M059J (cell line): Measurements from ENCODE around the gene NBPF9. TPM values are rescaled to one million over a fixed set of nuclear protein-coding genes. Genes with fewer than 3 reads are reported as not detected.
"Not testable (repeated sequence)": the region's sequence is repeated elsewhere in the genome, so short reads cannot be mapped to it uniquely, and the experiment has no call there.

Source experiments
- DNase-seq: peaks from one replicate; pipeline ENCODE4 v3.0.0-alpha.2; 2012; ENCODE audit warnings: low read depth
- total RNA-seq: library from RNA; depleted of rRNA; stranded (reverse); fragments of >200 nt; shearing (Covaris generic); gene quantifications from 2 replicates; pipeline ENCODE4 v1.2.3, GENCODE V29; 2014; rRNA removed

The NBPF9 gene, protein sequence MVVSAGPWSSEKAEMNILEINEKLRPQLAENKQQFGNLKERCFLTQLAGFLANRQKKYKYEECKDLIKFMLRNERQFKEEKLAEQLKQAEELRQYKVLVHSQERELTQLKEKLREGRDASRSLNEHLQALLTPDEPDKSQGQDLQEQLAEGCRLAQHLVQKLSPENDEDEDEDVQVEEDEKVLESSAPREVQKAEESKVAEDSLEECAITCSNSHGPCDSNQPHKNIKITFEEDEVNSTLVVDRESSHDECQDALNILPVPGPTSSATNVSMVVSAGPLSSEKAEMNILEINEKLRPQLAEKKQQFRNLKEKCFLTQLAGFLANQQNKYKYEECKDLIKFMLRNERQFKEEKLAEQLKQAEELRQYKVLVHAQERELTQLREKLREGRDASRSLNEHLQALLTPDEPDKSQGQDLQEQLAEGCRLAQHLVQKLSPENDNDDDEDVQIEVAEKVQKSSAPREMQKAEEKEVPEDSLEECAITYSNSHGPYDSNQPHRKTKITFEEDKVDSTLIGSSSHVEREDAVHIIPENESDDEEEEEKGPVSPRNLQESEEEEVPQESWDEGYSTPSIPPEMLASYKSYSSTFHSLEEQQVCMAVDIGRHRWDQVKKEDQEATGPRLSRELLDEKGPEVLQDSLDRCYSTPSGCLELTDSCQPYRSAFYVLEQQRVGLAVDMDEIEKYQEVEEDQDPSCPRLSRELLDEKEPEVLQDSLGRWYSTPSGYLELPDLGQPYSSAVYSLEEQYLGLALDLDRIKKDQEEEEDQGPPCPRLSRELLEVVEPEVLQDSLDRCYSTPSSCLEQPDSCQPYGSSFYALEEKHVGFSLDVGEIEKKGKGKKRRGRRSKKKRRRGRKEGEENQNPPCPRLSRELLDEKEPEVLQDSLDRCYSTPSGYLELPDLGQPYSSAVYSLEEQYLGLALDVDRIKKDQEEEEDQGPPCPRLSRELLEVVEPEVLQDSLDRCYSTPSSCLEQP (N-terminal part only)
- 13.5 and 18.8 TPM in 2 replicates for total RNA-seq

DNA sequence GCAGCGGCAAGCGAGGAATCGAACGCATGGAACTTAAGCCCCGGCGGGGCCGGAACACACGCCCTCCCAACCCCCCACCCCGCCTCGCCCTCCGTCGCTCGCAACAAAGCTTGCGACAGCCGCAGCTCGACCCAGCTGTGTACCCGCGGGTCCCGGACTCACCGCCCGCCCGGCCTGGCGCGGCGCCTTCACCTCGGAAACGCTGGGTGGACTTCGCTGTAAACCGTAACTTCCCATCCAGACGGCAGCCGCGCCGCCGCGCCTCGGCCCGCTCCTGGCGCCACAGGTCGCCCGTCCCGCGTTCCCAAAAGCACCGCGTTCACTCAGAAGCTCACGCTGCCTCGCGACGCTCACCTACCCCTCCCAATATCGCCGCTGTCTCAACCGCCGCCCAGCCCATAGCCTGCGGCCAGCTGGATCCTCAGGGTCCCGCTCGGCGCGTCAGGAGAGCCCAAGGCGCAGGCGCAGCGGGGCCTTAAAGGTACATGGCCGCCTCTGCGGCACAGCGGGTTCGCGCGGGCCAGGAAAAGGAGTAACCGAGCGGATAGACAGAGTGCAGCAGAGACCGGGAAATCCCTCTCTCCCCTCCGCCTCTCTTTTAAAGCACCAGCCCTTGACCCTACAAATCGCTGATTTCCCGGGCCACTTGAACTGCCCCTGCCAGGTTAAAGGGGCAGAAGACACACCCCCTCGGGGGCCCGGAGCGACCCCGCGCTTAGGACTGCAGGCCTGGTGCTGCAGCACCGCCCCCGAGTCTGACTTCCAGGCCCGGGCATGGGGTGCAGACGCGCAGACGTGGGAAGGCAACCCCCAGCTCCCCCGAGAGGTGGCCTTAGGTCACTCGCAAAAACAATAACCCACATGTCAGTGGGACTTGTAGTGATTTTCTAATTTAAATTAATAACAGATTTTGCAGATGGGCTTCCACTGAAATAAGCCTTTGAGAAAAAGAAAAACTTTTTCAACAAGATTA is at the start of gene NBPF9:
TSS of gene NBPF9 (minus strand) at position 443 of the 973 bp plus-strand sequence. CDS start 21,412 bp downstream, outside the sequence.
- DNase-seq = peak; percentile 61

DNA sequence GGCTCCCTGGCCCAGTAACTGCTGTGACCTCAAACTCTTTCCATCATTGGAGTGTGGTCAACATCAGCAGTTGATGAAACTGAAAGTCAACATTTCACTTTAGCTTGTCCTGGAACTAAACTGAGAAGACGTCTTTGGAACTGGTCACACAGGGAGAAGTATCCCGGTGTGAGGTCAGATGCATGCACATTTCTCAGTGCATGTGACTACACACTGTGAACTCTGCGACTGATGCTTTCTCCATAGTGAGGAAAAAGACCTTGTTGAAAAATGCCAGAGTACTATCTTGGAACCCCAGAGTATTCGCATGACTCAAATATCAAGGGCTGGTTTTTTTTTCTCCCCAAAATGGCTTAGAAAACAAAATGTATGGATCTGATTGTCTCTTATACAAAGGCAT is 46.6 kb upstream of the NBPF9 start:
- DNase-seq = not testable (repeated sequence)

DNA sequence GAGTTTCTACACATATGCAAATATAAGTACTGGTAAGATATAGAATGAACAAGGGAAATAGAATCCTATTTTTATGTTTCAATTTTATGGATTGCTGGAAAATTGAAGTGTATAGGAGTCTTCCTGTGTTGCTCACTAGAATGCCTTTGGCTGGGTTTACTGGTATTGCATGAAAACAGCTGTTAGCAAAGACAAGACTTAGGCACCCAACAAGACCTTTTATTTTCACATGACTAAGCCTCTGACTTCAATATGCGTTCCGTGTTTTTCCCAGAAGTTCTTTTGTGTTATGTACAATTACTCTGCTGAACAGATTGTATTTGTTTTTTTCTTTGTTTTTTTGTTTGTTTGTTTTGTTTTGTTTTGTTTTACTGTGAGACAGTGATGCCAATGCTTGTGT is 34.2 kb upstream of the NBPF9 start:
- DNase-seq = not testable (repeated sequence)

DNA sequence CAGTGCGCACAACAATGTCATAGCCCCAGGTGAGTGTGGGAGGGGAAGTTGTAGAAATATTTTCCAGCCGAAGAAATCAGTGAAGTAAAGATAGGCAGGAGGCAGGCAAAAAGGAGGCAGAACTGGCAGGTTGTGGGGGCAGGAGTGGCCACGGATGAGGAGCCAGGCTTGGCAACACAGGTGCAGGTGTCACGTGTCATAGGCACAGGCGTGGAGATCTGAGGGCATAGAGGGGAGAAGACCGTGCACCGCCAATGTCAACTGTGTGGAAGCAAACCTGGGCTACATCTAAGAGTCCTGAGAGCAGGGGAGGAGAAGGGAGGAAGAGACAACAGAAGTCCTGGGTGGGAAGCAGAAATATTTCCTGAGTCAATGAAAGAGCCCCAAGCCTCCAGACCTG is 27.6 kb upstream of the NBPF9 start:
- not testable (repeated sequence) for DNase-seq

DNA sequence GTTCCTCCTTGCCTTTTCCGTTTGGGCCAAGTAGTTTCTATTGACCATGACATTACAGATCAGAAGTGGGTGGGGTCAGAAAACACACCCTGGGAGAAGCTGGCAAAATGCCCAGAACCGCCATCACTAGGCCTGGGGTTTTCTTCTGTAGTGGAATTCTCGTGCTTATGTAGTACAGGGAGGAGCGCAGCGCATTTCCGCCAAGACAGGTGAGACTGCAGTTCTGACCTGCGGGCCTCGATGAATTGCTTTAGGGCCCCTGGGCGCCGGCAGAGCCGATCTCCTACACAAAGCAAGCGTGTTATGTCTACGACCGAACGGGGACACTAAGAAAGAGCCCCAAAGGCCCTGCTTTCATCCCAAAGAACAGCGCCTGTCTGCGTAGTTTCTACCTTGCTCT is 25.9 kb upstream of the NBPF9 start:
- not testable (repeated sequence) for DNase-seq

DNA sequence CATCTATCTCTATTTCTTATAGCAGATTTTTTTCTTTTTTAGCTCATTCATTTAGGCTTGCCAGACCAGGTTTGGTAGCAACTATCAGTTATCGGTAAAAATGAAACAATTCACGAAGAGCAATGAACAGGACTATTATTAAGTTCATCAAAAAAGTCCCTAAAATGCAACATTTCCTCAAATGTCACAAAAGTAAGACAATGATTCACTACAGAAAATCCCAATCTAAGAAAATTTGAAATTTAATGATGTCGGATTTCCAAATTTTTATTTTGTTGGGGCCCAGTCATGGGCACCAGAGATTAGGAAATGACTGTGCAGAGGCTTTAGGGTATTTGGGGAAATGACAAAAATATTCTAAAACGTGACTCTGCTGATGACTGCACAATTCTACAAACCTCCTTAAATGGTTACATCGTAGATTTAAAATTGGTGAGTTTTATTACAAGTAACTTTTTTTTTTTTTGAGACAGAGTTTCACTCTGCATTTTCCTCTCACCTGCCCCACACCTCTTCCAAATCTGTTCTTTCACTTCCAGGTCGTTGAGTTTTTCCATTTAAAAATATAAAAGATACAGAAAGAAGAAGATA is 23.3 kb upstream of the NBPF9 start:
- not testable (repeated sequence) for DNase-seq

DNA sequence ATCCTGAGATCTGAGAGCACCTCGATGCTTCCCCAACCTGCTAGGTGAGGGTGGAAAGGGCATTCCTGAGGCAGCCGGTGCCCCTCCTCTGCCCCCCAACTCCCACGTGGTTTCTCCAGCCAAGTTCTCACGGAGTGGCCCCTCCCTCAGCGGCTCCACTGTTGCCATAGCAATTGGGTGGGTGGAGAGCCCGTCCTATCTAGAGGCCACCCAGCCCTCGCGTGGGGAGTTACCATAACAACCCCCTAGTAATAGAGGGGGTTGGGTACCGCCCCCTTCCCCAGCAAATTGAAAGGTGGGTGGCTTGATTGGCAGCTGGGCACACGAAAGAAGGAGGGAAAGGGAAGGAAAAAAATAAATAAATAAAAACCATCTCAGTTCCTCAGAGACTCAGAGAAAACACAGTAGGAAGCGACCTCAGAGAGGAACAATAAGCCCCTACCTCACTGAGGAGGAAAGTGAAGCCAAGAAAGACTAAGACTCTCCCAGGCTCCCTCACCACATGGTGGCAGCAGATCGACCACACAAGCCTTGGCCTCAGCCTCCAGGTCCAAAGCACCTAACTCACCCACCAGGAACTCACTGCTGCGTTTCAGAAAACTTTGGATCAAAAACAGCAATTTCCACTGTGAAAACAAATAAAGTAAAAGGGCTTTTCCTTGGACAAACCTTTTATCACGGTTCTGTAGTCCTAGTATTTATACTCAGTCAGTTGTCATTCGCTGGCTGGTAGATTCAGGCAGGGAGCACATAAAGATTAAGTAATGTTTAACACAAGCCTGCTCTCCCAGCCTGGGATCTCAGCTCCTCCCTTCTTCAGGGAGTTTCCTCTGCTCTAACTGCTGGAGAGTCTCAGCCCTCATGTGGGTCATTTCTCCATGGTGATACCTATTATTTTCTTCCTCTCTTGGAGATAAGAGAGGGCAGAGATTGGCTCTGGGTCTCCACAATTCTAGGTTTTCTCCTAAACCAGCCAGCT is 20.9 kb upstream of the NBPF9 start:
- DNase-seq = peak; percentile 25

DNA sequence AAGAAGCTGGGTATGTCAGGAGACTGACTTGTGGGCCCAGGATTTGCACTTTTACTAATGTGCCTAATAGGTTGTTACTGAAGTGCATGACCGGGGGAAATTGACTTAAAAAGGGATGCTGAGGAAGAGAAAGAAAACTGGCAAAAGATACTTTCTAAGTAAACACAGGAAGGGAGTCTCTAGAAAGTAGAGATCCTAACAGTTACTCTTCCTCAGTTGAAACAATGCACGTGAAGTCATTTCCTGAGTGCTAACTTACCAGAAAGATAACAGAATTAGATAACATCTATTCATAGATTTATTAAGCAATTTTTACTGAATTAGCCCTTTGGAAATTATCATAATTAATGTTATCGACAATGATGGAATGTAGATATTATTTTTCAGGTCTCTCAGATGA is 9.5 kb upstream of the NBPF9 start:
- not testable (repeated sequence) for DNase-seq

DNA sequence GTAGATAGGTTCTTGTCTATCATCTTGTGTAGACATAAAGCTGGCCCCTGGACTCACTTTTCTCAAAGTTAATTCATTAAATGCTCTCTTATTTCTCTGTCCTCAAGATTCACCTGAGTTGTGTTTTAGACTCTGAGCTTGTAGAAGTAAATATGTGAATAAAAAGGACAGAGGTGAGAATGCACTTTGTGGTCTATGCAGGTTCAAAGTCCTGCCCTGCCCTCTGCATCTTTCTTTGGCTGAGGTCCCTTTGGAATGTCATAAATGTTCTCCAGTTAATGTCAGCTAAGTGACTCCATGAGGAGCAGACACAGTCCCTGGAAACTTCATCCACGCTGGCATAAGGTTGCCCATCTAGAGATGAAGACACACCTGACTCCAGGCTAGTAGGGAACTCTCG is 7.0 kb upstream of the NBPF9 start:
- not testable (repeated sequence) for DNase-seq

DNA sequence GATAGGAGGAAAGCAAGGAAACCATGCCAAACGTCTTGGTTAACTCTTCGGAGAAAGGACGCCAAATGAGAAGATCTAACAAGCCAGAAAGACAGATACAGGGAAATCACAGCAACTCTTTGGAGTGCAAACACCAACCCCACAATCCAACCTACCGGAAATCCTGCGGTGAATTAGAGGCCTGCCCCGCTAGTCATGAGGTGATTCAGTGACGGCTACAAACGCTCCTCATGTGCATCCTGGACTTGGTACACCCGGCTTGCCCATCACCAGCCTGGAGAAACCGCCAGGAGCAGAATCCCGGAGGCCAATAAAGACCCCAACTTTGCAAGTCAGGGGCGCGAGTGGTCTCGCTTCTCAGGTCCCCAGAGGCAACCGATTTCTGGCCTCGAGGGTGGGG is 777 bp downstream of the NBPF9 start:
- not testable (repeated sequence) for DNase-seq

DNA sequence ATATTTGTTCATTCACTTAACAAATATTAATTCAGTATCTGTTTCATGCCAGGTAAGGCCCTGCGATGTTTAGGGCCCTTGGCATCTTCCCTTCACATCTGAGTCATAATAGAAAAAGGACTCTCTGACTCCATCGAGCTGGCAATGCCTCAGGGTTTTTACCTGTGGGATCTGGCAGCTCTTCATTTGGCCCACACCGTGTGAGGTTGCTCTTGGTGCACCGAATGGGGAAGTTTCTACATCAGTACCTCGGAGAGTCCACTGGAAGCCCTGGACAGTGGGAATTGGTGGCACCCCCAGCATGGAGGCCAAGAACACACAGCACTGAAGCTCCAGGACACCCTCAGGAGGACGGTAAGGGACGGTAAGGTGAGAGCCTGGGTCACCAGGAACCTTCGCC is 5.1 kb downstream of the NBPF9 start:
- DNase-seq = not testable (repeated sequence)

DNA sequence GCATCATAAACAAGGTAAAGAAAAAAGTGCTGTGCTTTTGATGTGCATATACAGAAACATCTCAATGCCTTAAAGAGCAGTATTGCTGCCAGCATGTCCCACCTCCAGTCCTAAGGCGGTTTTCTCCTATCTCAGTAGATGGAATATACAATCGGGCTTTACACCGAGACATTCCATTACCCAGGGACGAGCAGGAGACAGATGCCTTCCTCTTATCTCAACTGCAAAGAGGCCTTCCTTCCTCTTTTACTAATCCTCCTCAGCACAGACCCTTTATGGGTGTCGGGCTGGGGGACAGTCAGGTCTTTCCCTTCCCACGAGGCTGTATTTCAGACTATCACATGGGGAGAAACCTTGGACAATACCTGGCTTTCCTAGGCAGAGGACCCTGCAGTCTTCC is 10.2 kb downstream of the NBPF9 start:
- DNase-seq = not testable (repeated sequence)

DNA sequence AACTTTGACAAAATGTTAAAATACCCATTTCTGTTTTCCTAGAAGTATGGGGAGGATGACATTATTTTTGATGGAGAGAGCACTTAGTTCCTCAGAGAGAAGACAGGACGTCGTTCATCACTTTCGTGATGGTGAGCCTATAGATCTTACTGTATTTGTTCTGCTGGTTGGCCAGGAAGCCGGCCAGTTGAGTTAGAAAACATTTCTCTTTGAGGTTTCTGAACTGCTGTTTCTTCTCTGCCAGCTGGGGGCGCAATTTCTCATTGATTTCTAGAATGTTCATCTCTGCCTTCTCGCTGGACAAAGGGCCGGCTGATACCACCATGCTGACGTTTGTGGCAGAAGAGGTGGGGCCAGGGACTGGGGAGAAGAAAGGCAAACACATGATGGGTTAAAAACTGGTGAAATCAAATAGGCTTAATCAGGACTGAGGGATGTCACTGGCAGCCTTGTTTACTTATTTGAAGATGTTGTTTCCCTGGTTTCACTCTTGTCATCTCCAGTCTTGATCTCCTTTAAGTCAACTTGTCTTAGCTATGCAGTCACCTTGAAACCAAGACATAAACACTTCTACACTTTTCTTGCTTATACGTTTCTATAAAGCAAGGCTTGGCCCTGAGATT is 27.7 kb downstream of the NBPF9 start:
- DNase-seq = not testable (repeated sequence)

DNA sequence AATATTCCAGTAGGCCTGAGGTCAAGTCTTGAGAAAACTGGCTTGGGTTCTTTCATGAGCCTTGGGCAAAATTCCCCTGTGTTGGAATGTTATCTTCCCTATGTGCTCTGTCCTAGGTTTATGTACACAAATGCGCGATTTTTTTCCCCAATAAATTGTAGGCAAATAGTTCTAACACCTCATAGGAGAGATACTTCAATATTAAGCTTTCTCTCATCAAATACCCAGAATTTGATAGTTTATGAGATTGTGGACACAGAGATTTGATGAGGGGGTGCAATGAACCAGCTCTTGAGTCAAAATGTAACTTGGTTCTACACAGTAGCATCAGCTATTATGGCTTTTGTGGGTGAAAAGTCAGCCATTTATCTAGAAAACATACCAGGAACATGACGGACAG is 38.7 kb downstream of the NBPF9 start:
- not testable (repeated sequence) for DNase-seq

DNA sequence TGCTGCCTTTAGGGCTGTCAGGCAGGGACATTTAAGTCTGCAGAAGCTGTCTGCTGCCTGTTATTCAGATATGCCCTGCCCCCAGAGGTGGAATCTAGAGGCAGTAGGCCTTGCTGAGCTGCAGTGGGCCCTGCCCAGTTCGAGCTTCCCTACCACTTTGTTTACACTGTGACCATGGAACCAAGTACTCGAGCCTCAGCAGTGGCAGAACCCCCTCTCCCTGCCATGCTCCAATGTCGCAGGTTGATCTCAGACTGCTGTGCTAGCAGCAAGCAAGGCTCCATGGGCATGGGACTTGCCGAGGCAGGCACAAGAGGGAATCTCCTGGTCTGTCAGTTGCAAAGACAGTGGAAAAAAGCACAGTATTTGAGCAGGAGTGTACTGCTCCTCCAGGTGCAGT is 60.3 kb downstream of the NBPF9 start:
- DNase-seq = not testable (repeated sequence)

DNA sequence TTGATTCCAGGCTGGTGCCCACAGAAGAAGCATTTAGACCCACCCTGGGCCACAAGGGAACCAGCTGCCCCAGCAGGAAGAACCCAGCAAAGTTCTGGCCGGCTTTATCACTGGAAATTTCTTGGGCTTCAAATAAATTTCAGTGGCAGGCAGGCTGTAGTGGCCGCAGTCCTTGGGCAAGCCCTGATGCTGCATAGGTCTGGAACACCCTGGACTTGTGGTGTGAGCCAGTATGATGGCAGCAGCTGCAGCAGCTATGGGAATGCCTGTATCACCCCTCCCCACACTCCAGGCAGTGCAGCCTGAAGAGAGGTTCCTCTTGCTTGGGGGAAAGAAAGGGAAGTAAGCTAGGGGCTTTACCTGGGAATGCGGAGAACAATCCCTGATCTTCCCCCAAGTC is 69.4 kb downstream of the NBPF9 start:
- not testable (repeated sequence) for DNase-seq

DNA sequence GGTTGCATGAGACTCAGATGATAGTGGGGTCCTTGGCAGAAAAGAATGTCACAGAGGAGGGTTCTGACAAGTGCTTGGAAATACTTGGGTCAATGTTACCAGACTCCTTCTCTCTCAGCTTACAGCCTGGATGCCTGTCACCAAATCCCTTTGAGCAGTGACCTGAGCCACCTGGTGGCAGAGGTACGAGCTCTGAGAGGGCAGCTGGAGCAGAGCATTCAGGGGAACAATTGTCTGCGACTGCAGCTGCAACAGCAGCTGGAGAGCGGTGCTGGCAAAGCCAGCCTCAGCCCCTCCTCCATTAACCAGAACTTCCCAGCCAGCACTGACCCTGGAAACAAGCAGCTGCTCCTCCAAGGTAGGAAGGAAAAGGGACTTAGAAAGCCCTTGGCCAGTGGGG is 79.0 kb downstream of the NBPF9 start:
- DNase-seq = not testable (repeated sequence)

DNA sequence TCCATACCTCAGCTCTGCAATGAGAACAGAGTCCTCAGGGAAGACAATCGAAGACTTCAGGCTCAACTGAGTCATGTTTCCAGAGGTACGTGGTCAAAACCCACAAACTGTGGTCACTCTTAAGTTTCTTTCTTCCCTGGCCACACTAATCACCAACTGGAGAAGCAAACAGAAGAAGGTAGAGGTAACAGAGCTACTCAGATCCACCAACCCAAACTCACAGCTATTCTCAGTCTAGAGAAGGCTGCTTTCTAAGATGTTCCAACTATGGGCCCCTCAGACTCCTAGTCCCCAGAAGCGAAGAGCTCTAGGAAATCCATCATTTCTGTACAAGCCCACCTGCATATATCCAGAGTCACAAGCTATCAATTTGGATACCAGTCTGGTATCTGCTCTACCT is 84.8 kb downstream of the NBPF9 start:
- not testable (repeated sequence) for DNase-seq

DNA sequence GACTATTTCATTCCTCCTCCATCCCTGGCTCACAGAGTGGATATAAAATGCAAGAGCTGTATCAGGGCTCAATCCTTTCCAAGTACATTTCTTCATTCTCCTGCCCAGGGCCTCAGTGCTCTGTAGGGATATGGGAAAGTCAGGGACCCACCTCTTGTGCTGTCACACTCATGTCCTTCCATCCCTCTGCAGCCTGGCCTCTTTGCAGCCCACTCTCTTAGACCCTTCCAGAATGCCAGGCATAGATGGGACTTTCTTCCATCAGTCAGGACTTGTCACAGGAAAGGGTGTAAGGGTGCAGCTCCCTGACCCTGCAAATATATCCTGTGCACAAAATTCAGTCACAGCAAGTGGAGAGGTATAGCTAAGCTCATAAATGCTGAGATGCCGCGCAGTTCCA is 86.7 kb downstream of the NBPF9 start:
- not testable (repeated sequence) for DNase-seq
